Subcutaneous adipose tissue (tissue), 4 donors: Measurements from ENCODE around the gene AHRR. TPM values are rescaled to one million over a fixed set of nuclear protein-coding genes. Genes with fewer than 3 reads are reported as not detected.

Experiments
- CTCF ChIP-seq: fragments of 450-650 bp; IDR thresholded peaks from one replicate; pipeline ENCODE4 v1.5.1; 2016; ENCODE audit warnings: low read depth, mild to moderate bottlenecking, control low read depth, antibody characterized with exemption, moderate library complexity
- total RNA-seq, 4 donors: library from RNA; depleted of rRNA; stranded (reverse); fragments of >200 nt; gene quantifications; one replicate each; pipeline ENCODE4 v1.1.0, GENCODE V29; 2016

Gene AHRR
- total RNA-seq, 4 donors from 2014 or later, result 0.34 to 1.1 (median 0.46) TPM

- no peak for TF ChIP-seq CTCF
These were observed 1.7 kb downstream of the AHRR start for GRCh38 chr5:322942-323879.

GRCh38 chr5:324736-325612 is 3.5 kb downstream of the AHRR start:
- no peak for TF ChIP-seq CTCF

DNA sequence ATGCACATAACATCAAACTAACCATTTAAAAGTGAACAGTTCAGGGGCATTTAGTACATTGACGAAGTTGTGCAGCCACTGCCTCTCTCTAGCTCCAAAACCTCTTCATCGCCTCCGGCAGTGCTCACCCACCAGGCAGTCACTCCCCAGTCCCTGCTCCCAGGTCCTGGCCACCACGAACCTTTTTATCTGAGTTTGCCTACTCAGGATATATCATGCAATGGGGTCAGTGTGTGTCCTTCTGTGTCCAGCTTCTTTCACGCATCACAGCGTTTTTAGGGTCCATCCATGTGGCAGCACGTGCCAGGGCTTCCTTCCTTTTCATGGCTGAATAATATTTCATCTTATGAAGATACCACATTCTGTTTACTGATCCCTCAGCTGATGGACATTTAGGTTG is 4.6 kb downstream of the AHRR start:
- TF ChIP-seq CTCF, result no peak

DNA sequence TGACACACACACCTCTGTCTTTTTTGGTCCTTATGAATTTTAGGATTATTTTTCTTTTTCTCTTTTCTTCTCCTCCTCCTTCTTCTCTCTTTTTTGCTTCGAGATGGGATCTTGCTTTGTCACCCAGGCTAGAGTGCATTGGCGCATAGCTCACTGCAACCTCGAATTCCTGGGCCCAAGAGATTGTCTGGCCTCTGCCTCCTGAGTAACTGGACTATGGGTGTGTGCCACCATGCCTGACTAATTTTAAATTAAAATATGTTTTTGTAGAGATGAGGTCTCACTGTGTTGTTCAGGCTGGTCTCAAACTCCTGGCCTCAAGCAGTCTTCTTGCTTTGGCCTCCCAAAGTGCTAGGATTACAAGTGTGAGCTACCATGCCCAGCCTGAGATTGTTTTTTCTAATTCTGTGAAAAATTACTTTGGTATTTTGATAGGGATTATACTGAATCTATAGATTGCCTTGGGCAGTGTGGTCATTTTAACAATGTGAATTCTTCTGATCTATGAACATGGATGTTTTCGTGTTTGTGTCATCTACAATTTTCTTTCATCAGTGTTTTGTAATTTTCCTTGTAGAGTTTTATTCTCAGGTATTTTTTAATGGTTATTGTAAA is 7.7 kb downstream of the AHRR start:
- TF ChIP-seq CTCF, result no peak

- no peak for TF ChIP-seq CTCF
These were observed 8.3 kb downstream of the AHRR start for GRCh38 chr5:329768-330167.

GRCh38 chr5:332843-333242 is 11.3 kb downstream of the AHRR start:
- no peak for TF ChIP-seq CTCF
